Fibroblast of upper back skin (primary cell): ENCODE measurements around the gene NUDCD2.
"Not testable (repeated sequence)": the region's sequence is repeated elsewhere in the genome, so short reads cannot be mapped to it uniquely, and the experiment has no call there.

Source experiments
- DNase-seq: peaks from one replicate; pipeline ENCODE4 v3.0.0-alpha.2; 2013

The NUDCD2 gene

DNA sequence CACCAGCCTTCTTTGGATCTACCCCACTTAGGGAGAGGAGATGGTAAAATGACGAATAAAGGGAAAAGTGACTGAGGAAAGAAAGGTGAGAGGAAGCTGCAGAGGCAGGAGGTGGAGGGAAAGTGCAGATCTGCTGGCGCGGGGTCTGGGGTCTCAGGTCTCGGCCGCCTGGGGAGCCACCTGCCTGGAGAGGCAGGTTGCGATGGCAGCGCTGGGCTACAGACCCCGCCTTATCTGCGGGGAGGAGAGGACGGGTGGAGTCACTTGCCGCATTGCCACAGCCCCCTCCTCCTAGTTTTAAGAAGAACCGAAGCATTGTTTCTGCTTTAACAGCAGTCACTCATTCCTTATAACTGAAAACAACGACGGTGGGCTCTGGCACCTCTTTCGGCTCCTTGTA is 44.2 kb downstream of the NUDCD2 start:
- not testable (repeated sequence) for DNase-seq

- DNase-seq: no peak
Observed at GRCh38 chr5:163410505-163410904, 49.4 kb downstream of the NUDCD2 start.

- DNase-seq: no peak
Observed at GRCh38 chr5:163409384-163409783, 50.5 kb downstream of the NUDCD2 start.

DNA sequence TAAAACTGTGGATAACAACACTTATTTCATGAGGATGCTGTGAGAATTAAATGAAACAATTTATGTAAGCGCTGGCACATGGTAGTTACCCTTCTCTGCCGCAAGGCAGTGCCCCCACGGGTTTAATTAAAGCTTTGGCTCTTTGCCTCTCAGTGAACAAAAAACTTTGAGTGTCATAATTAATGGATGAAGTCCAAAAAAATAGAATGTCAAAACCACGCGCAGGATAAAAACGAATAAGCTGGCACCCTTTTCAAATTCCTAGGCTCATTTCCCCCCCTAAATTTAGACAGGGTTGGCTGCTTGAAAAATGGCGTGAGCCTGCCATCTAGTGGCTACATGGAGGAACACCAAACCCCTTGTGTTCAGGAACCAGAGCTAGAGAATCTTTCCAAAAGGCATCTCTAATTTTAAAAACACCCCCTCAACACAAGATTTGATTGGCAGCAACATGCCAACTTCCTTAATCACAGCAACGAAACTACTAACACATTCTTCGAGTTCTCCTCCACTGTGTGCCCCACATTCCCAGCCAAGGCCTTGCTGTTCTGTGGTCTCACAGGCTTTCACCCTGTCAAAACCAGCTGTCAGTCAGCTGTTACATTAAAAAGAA is 51.5 kb downstream of the NUDCD2 start:
- peak; percentile 72 for DNase-seq

DNA sequence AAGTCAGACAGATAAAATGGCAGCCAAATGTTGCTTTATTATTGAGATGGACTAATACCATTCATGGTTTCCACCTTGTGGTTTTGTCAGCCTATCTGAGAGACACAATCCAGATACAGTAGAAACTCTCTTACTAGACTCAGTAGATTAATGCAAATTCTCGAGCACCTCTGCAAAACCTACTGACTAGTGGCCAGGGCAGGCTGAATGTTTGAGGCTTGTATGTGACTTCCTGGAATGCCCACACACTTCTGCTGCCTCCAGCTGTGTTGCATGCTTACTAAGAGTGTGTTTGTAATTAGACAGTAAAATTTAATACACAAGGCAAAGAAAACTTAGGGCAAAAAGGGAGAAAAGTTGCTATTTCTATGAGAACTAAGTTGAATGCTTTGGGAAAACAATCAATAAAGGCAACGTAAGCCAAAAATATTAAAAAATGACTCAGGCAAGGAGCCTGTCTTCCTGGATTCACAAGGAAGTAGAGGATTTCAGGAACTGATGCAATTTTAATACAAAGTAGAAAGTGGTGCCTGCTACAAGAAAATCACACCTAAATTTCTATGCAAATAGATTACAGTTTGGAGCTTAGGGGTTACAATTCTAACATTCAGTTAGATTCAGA is 52.8 kb downstream of the NUDCD2 start:
- DNase-seq: peak; percentile 61

DNA sequence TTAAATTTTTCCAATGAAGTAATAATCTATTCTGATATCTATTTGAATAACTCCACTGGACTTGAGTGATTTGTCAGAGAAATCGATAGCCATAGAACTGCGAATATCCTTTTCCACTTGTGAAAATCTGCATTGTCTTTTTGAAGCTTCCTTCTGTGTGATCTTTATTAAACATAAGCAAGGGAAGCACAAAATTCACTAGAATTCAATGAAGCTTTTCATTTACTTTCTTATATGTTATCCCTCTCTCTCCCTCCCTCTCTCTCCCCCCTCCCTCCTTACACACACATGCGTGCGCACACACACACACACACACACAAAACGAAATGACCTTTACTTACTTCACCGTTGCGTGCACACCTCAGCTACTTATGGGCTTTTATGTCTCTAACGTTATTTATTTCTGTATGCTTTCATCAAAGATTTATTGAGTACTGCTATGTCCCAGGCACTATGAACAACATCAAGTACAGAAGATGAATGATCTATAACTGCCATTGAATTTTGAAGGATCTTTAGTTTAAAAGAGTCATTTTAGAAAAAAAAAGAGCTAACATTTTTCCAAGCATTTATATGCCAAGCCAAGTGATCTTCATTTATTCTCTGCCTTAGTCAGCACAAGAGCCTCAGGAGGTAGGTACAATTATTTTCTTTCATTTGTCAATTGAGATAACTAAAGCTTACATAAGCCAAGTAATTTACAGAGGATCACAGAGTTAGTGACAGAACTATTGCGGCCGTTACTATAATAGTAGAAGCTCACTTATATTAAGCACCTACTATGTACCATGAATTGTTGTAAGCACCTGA is 55.3 kb downstream of the NUDCD2 start:
- DNase-seq: no peak

DNA sequence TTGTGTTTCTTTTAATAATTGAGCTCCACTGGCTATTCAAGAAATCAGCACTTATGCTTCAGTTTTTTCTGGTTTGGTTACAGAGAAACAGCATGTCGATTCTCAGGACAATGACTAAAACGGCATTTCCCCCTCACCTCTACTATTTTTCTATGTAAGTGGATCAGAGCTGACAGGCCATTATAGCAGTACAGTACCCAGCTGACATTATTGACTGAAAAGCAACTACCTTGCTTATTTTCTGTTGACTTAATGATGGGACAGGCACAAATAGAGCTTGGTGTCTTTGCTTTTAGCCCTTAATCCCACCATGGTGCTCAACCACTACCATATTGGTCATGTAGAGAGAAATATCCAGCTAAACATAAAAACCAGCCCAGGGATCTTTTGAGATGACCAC is 57.9 kb downstream of the NUDCD2 start:
- no peak for DNase-seq

DNA sequence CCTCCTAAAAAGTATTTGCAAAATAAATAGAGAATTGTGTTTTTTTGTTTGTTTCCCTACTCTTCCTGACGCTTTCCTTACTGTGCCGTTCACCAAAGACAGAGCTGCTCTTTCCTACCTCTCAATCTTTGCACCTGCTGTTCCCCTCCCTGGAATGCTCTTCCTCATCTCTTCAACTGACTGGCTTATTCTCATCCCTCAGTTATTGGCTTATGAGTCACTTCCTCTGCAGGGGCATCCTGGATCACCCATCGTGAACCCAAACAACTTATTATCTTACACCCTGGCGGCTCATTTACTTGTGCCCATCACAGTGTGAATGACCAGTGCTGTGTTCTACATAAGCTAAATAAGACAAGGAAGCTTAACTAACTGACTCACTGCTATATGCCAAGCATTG is 58.6 kb downstream of the NUDCD2 start:
- no peak for DNase-seq

DNA sequence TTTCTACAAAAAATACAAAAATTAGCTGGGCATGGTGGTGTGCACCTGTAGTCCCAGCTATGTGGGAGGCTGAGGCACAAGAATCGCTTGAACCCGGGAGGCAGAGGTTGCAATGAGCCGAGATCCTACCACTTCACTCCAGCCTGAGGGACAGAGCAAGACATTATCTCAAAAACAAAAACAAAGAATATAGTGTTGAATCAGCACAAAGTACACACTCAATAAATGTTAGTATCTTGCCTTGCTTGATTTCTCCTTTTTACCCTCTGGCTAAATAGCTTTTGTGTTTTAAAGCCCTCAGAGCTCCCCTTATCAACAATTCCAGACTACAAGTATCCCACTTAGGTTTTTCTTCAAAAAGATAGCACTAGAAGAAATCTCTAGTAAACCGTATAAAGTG is 60.0 kb downstream of the NUDCD2 start:
- DNase-seq: no peak

DNA sequence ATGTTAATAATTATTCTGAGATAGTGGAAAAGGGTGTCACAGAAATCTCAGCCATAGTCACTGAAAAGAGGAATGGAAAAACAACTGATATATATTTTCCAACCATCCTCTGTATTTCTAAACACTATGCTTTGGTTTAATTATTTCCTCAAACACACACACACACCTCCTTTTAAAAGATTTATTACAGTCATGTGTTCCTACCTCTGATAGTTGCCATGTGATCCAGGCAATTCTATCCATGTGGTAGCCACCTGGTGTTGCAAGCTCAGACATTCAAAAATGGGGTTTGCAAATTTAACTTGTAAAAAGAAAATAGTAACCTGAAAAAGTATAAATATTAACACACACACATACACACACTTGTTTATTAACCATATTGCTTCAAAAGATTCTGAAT is 62.5 kb downstream of the NUDCD2 start:
- DNase-seq: no peak

DNA sequence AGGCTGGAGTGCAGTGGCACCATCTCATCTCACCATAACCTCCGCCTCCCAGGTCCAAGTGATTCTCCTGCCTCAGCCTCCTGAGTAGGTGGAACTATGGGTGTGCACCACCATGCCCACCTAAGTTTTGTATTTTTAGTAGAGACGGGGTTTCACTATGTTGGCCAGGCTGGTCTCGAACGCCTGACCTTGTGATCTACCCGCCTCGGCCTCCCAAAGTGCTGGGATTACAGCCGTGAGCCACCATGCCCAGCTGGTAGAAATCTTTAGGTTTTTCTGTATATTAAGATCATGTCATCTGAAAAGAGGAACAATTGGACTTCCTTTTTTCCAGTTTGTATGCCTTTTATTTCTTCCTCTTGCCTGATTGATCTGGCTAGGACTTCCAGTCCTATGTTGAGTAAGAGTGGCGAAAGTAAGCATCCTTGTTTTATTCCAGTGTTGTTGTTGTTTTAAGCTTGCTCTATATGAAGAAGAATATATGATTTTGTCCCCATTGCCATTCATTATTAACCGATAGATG is 63.0 kb downstream of the NUDCD2 start:
- DNase-seq: not testable (repeated sequence)
